Measurements from ENCODE around the gene KMT2C.

DNA sequence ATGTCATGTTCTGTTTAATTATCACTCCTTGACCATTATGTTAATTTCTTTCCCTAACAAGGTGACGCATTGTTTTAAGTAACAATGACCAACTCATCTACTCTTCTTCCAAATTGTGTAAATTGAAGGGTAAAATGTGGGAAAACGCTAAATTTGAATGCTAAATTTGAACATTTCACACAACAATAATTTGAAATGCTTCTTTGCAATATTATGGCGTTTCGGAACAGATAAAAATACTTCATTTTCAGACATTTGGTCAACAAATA, 29.2 kb upstream of the KMT2C start:
- TF ChIP-seq EZH2 (optimal IDR thresholded peaks at IDR 0.05; ENCODE audit: low read depth, low read length) (no peak), EZH2phosphoT487 (IDR thresholded peaks at IDR 0.05; ENCODE audit: low read length) (no peak)
- TF ChIP-seq, protein P1, sequence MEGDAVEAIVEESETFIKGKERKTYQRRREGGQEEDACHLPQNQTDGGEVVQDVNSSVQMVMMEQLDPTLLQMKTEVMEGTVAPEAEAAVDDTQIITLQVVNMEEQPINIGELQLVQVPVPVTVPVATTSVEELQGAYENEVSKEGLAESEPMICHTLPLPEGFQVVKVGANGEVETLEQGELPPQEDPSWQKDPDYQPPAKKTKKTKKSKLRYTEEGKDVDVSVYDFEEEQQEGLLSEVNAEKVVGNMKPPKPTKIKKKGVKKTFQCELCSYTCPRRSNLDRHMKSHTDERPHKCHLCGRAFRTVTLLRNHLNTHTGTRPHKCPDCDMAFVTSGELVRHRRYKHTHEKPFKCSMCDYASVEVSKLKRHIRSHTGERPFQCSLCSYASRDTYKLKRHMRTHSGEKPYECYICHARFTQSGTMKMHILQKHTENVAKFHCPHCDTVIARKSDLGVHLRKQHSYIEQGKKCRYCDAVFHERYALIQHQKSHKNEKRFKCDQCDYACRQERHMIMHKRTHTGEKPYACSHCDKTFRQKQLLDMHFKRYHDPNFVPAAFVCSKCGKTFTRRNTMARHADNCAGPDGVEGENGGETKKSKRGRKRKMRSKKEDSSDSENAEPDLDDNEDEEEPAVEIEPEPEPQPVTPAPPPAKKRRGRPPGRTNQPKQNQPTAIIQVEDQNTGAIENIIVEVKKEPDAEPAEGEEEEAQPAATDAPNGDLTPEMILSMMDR (IDR thresholded peaks at IDR 0.05; ENCODE audit: low read length) = no peak
